A172 (cell line): ENCODE data around the gene PCDHGA1. TPM values are rescaled to one million over a fixed set of nuclear protein-coding genes. Genes with fewer than 3 reads are reported as not detected.
"Not testable (repeated sequence)": the region's sequence is repeated elsewhere in the genome, so short reads cannot be mapped to it uniquely, and the experiment has no call there.

Source experiments
- DNase-seq: peaks from one replicate; pipeline ENCODE4 v3.0.0-alpha.2; 2015; ENCODE audit warnings: low spot score
- total RNA-seq: library from RNA; depleted of rRNA; stranded (reverse); fragments of >200 nt; shearing (Covaris generic); gene quantifications from 2 replicates; pipeline ENCODE4 v1.2.3, GENCODE V29; 2014

The PCDHGA1 gene
- total RNA-seq, 1 experiment from 2014 or later: 1.6 TPM

- no peak for DNase-seq
Observed at GRCh38 chr5:141409598-141410306, 79.4 kb downstream of the PCDHGA1 start.

GRCh38 chr5:141411575-141411974 is 81.3 kb downstream of the PCDHGA1 start:
- DNase-seq: no peak

- peak; percentile 65 for DNase-seq
Observed at GRCh38 chr5:141412854-141413539, 82.7 kb downstream of the PCDHGA1 start, which contains the start of gene PCDHGA10. PCDHGA10 (plus strand) TSS chr5:141412987; CDS start chr5:141413176, 189 bp downstream.

- DNase-seq: no peak
Observed at GRCh38 chr5:141413540-141414069, 83.3 kb downstream of the PCDHGA1 start.

GRCh38 chr5:141414548-141415274 is 84.4 kb downstream of the PCDHGA1 start:
- DNase-seq: not testable (repeated sequence)

- not testable (repeated sequence) for DNase-seq
Observed at GRCh38 chr5:141415275-141415618, 84.9 kb downstream of the PCDHGA1 start.

GRCh38 chr5:141417494-141418172 is 87.3 kb downstream of the PCDHGA1 start, which contains the start of gene PCDHGB7:
PCDHGB7 (plus strand) TSS chr5:141417677; CDS start chr5:141417860, 183 bp downstream.
- peak; percentile 72 for DNase-seq

GRCh38 chr5:141419074-141419880 is 89.0 kb downstream of the PCDHGA1 start:
- DNase-seq: no peak

- DNase-seq: no peak
Observed at GRCh38 chr5:141420855-141421488, 90.7 kb downstream of the PCDHGA1 start, which contains the start of gene PCDHGA11. PCDHGA11 (plus strand) TSS chr5:141421051; CDS start chr5:141421228, 177 bp downstream.

GRCh38 chr5:141421489-141421855 is 91.2 kb downstream of the PCDHGA1 start:
- no peak for DNase-seq

GRCh38 chr5:141422742-141423291 is 92.5 kb downstream of the PCDHGA1 start:
- no peak for DNase-seq

GRCh38 chr5:141427783-141428426 is 97.6 kb downstream of the PCDHGA1 start:
- no peak for DNase-seq

GRCh38 chr5:141430332-141431113 is 100.2 kb downstream of the PCDHGA1 start, which contains the start of gene PCDHGA12:
PCDHGA12 (plus strand) TSS chr5:141430507; CDS start chr5:141430760, 253 bp downstream.
- peak; percentile 6 for DNase-seq

GRCh38 chr5:141431286-141431685 is 101.0 kb downstream of the PCDHGA1 start:
- DNase-seq: no peak

GRCh38 chr5:141432308-141432707 is 102.0 kb downstream of the PCDHGA1 start:
- not testable (repeated sequence) for DNase-seq

- DNase-seq: not testable (repeated sequence)
Observed at GRCh38 chr5:141432726-141433125, 102.4 kb downstream of the PCDHGA1 start.

GRCh38 chr5:141434006-141434405 is 103.7 kb downstream of the PCDHGA1 start:
- DNase-seq: no peak

- DNase-seq: no peak
Observed at GRCh38 chr5:141437221-141437620, 106.9 kb downstream of the PCDHGA1 start.
